NCI-H460 (cell line): ENCODE results near the gene GRIK4. TPM values are rescaled to one million over a fixed set of nuclear protein-coding genes. Genes with fewer than 3 reads are reported as not detected.

ENCODE experiments used
- DNase-seq: peaks from one replicate; pipeline ENCODE4 v3.0.0-alpha.2; 2016; ENCODE audit warnings: low read depth; ENCODE audit errors: extremely low read depth
- total RNA-seq: library from RNA; depleted of rRNA; stranded (reverse); fragments of >200 nt; shearing (Covaris generic); gene quantifications from 2 replicates; pipeline ENCODE4 v1.2.3, GENCODE V29; 2014

The GRIK4 gene
- total RNA-seq, 1 experiment from 2014 or later: not detected

GRCh38 chr11:120505801-120506425, 5.6 kb upstream of the GRIK4 start:
- DNase-seq: no peak

GRCh38 chr11:120509346-120510053, 2.0 kb upstream of the GRIK4 start:
- no peak for DNase-seq

GRCh38 chr11:120510406-120511115, 987 bp upstream of the GRIK4 start:
- DNase-seq: no peak

GRCh38 chr11:120511820-120512738, 531 bp downstream of the GRIK4 start:
- no peak for DNase-seq

GRCh38 chr11:120512739-120513435, 1.3 kb downstream of the GRIK4 start:
- no peak for DNase-seq

GRCh38 chr11:120513436-120514315, 2.1 kb downstream of the GRIK4 start:
- no peak for DNase-seq

- DNase-seq: no peak
Observed at GRCh38 chr11:120514541-120515121, 3.1 kb downstream of the GRIK4 start.

GRCh38 chr11:120515186-120515723, 3.7 kb downstream of the GRIK4 start:
- DNase-seq: no peak

- DNase-seq: no peak
Observed at GRCh38 chr11:120516461-120517389, 5.2 kb downstream of the GRIK4 start.

GRCh38 chr11:120517390-120517761, 5.8 kb downstream of the GRIK4 start:
- peak; percentile 6 for DNase-seq

GRCh38 chr11:120517801-120518291, 6.3 kb downstream of the GRIK4 start:
- DNase-seq: no peak

GRCh38 chr11:120518356-120518755, 6.8 kb downstream of the GRIK4 start:
- no peak for DNase-seq

GRCh38 chr11:120519474-120519873, 7.9 kb downstream of the GRIK4 start:
- no peak for DNase-seq

- no peak for DNase-seq
Observed at GRCh38 chr11:120520091-120520822, 8.7 kb downstream of the GRIK4 start.

GRCh38 chr11:120521176-120521575, 9.6 kb downstream of the GRIK4 start:
- DNase-seq: no peak

- DNase-seq: no peak
Observed at GRCh38 chr11:120522021-120522420, 10.5 kb downstream of the GRIK4 start.

GRCh38 chr11:120522736-120523135, 11.2 kb downstream of the GRIK4 start:
- DNase-seq: no peak
